Mesendoderm (in vitro differentiated cells): ENCODE measurements around the gene OTOP3.
"Not testable (repeated sequence)": the region's sequence is repeated elsewhere in the genome, so short reads cannot be mapped to it uniquely, and the experiment has no call there.

Experiments used
- DNase-seq: peaks from one replicate; pipeline ENCODE4 v3.0.0; 2013
- H2AK5ac ChIP-seq: 2 replicates; pipeline ENCODE4 v1.6.1; 2013; ENCODE audit warnings: low read length, inconsistent platforms
- H2BK120ac ChIP-seq: 2 replicates; pipeline ENCODE4 v1.6.1; 2013; ENCODE audit warnings: low read depth, mild to moderate bottlenecking, low read length, moderate library complexity, mixed read lengths
- H2BK15ac ChIP-seq: replicated peaks from 2 replicates; pipeline ENCODE4 v1.6.1; 2013; ENCODE audit warnings: low read depth, mild to moderate bottlenecking, moderate library complexity
- H2BK5ac ChIP-seq: 2 replicates; pipeline ENCODE4 v1.6.1; 2013; ENCODE audit warnings: low read length, inconsistent platforms
- H3K18ac ChIP-seq: 2 replicates; pipeline ENCODE4 v1.6.1; 2013; ENCODE audit warnings: mild to moderate bottlenecking, low read length, mixed read lengths
- H3K23ac ChIP-seq: one replicate; pipeline ENCODE4 v1.6.1; 2013; ENCODE audit warnings: low read length
- H3K27ac ChIP-seq: 2 replicates; pipeline ENCODE4 v1.5.1; 2013; ENCODE audit warnings: low read depth, mild to moderate bottlenecking, inconsistent platforms, low read length, moderate library complexity
- H3K27me3 ChIP-seq: 2 replicates; pipeline ENCODE4 v1.6.1; 2013; ENCODE audit warnings: low read length, control low read depth, mild to moderate bottlenecking, inconsistent platforms; ENCODE audit not compliant: insufficient read depth, poor library complexity
- H3K36me3 ChIP-seq: 2 replicates; pipeline ENCODE4 v1.6.1; 2013; ENCODE audit warnings: low read length, inconsistent platforms; ENCODE audit not compliant: control insufficient read depth, insufficient read depth
- H3K4ac ChIP-seq: one replicate; pipeline ENCODE4 v1.6.1; 2013; ENCODE audit warnings: low read depth, mild to moderate bottlenecking, low read length, moderate library complexity
- H3K4me1 ChIP-seq: 2 replicates; pipeline ENCODE4 v1.6.1; 2013; ENCODE audit warnings: low read depth, low read length, inconsistent platforms; ENCODE audit not compliant: control insufficient read depth
- H3K4me2 ChIP-seq: 2 replicates; pipeline ENCODE4 v1.6.1; 2013; ENCODE audit warnings: low read length
- H3K4me3 ChIP-seq: 2 replicates; pipeline ENCODE4 v1.5.1; 2013; ENCODE audit warnings: mild to moderate bottlenecking, low read length
- H3K56ac ChIP-seq: one replicate; pipeline ENCODE4 v1.6.1; 2013; ENCODE audit warnings: low read length
- H3K79me1 ChIP-seq: 2 replicates; pipeline ENCODE4 v1.6.1; 2013; ENCODE audit warnings: low read length, inconsistent platforms
- H3K79me2 ChIP-seq: 2 replicates; pipeline ENCODE4 v1.6.1; 2013; ENCODE audit warnings: mild to moderate bottlenecking, low read length; ENCODE audit not compliant: control insufficient read depth, insufficient read depth
- H3K9ac ChIP-seq: 2 replicates; pipeline ENCODE4 v1.6.1; 2013; ENCODE audit warnings: low read length, inconsistent platforms
- H4K5ac ChIP-seq: one replicate; pipeline ENCODE4 v1.6.1; 2013; ENCODE audit warnings: low read length
- H4K8ac ChIP-seq: one replicate; pipeline ENCODE4 v1.6.1; 2013; ENCODE audit warnings: low read depth, mild to moderate bottlenecking, control low read depth, low read length, moderate library complexity
- WGBS: extraction: QIAGEN DNeasy Blood & Tissue Kit; methylation state at CpG from one replicate; pipeline ENCODE4 v1.1.7; 2013; ENCODE audit warnings: low lambda C conversion rate, missing lambda C conversion rate; ENCODE audit not compliant: insufficient coverage; ENCODE audit errors: extremely low coverage; 5-methylcytosine and 5-hydroxymethylcytosine counted together

OTOP3 gene

GRCh38 chr17:74982663-74983313 is 47.1 kb downstream of the OTOP3 start:
- WGBS = no CpG with 5 or more reads among the region's 14 CpGs
- H3K4me3 ChIP-seq = peak overlapping the region; percentile 23
- H3K27me3 ChIP-seq, H4K5ac ChIP-seq, H3K36me3 ChIP-seq, H2BK15ac ChIP-seq, H3K79me2 ChIP-seq, H2BK120ac ChIP-seq, H2AK5ac ChIP-seq, H3K79me1 ChIP-seq, H3K4me1 ChIP-seq, H3K23ac ChIP-seq: not testable (repeated sequence)
- peak overlapping the region; percentile 96 for H3K56ac ChIP-seq
- peak overlapping the region; percentile 74 for H3K4ac ChIP-seq
- peak overlapping the region; percentile 37 for H3K4me2 ChIP-seq
- peak; percentile 60 for DNase-seq
- H2BK5ac ChIP-seq = peak overlapping the region; percentile 69
- H3K18ac ChIP-seq = peak overlapping the region; percentile 35
- peak overlapping the region; percentile 63 for H3K27ac ChIP-seq
- H4K8ac ChIP-seq = peak overlapping the region; percentile 79
- peak overlapping the region; percentile 91 for H3K9ac ChIP-seq

- DNase-seq = no peak
Observed at GRCh38 chr17:74986206-74986576, 50.5 kb downstream of the OTOP3 start.

GRCh38 chr17:74987418-74987908 is 51.8 kb downstream of the OTOP3 start, which contains the start of gene CDR2L:
Gene CDR2L (plus strand): TSS chr17:74987632. CDS start chr17:74988044, 412 bp downstream.
- peak within 1 kb of the TSS; percentile 39 for H2BK120ac ChIP-seq
- peaks cover 6% of the 10 kb centered on the region for H3K4me1 ChIP-seq
- H4K8ac ChIP-seq = no peak within 1 kb of the TSS
- no peak within 1 kb of the TSS for H2BK5ac ChIP-seq
- peak within 1 kb of the TSS; percentile 58 for H3K27ac ChIP-seq
- H2BK15ac ChIP-seq = no peak within 1 kb of the TSS
- peak within 1 kb of the TSS; percentile 86 for H3K56ac ChIP-seq
- peaks cover 19% of the 10 kb centered on the region for H3K79me2 ChIP-seq
- WGBS = no CpG with 5 or more reads among the region's 51 CpGs
- peak within 1 kb of the TSS; percentile 83 for H3K4me2 ChIP-seq
- peak within 1 kb of the TSS; percentile 17 for H3K23ac ChIP-seq
- H3K79me1 ChIP-seq = peaks cover 18% of the 10 kb centered on the region
- H3K9ac ChIP-seq = peak within 1 kb of the TSS; percentile 73
- H3K27me3 ChIP-seq = no peaks in the 10 kb centered on the region
- peak; percentile 97 for DNase-seq
- no peak within 1 kb of the TSS for H2AK5ac ChIP-seq
- H3K4ac ChIP-seq = peak within 1 kb of the TSS; percentile 61
- H4K5ac ChIP-seq = no peak within 1 kb of the TSS
- no peaks in the 10 kb centered on the region for H3K36me3 ChIP-seq
- peak within 1 kb of the TSS; percentile 91 for H3K18ac ChIP-seq
- peak within 1 kb of the TSS; percentile 64 for H3K4me3 ChIP-seq

More at GRCh38 chr17:74986206-74986576, 50.5 kb downstream of the OTOP3 start:
- Histone ChIP-seq H3K9ac (no peak overlapping the region), H3K56ac (no peak overlapping the region), H2AK5ac (no peak overlapping the region), H2BK120ac (no peak overlapping the region), H4K8ac (no peak overlapping the region), H3K18ac (no peak overlapping the region), H2BK5ac (no peak overlapping the region), H3K4me1 (peaks cover 6% of the 10 kb centered on the region), H3K27me3 (no peaks in the 10 kb centered on the region), H3K4me2 (no peak overlapping the region), H3K79me1 (peaks cover 16% of the 10 kb centered on the region), H3K79me2 (peaks cover 19% of the 10 kb centered on the region), H3K4ac (no peak overlapping the region), H4K5ac (no peak overlapping the region), H3K4me3 (no peak overlapping the region), H2BK15ac (no peak overlapping the region), H3K27ac (no peak overlapping the region), H3K23ac (no peak overlapping the region), H3K36me3 (no peaks in the 10 kb centered on the region)
- no CpG with 5 or more reads among the region's 3 CpGs for WGBS

GRCh38 chr17:74987909-74988711 is 52.4 kb downstream of the OTOP3 start:
- H3K56ac ChIP-seq = peak overlapping the region; percentile 86
- H3K4ac ChIP-seq = peak overlapping the region; percentile 61
- H4K5ac ChIP-seq = no peak overlapping the region
- peak overlapping the region; percentile 58 for H3K27ac ChIP-seq
- H3K23ac ChIP-seq = peak overlapping the region; percentile 17
- no peak overlapping the region for H2AK5ac ChIP-seq
- peaks cover 6% of the 10 kb centered on the region for H3K4me1 ChIP-seq
- peak overlapping the region; percentile 73 for H3K9ac ChIP-seq
- peak overlapping the region; percentile 54 for H3K4me2 ChIP-seq
- H3K4me3 ChIP-seq = peak overlapping the region; percentile 64
- peak overlapping the region; percentile 91 for H3K18ac ChIP-seq
- no CpG with 5 or more reads among the region's 76 CpGs for WGBS
- H3K79me2 ChIP-seq = peaks cover 19% of the 10 kb centered on the region
- no peaks in the 10 kb centered on the region for H3K36me3 ChIP-seq
- H2BK120ac ChIP-seq = peak overlapping the region; percentile 39
- peaks cover 21% of the 10 kb centered on the region for H3K79me1 ChIP-seq
- H2BK5ac ChIP-seq = no peak overlapping the region
- DNase-seq = peak; percentile 78
- no peak overlapping the region for H4K8ac ChIP-seq
- no peak overlapping the region for H2BK15ac ChIP-seq
- H3K27me3 ChIP-seq = no peaks in the 10 kb centered on the region

- Histone ChIP-seq H2BK120ac (no peak overlapping the region), H3K27ac (no peak overlapping the region), H3K9ac (no peak overlapping the region), H3K27me3 (no peaks in the 10 kb centered on the region), H3K4me1 (peaks cover 6% of the 10 kb centered on the region), H2AK5ac (no peak overlapping the region), H3K79me2 (peaks cover 19% of the 10 kb centered on the region), H3K4me2 (no peak overlapping the region), H2BK5ac (no peak overlapping the region), H3K23ac (no peak overlapping the region), H3K36me3 (no peaks in the 10 kb centered on the region), H3K4me3 (no peak overlapping the region), H3K56ac (no peak overlapping the region), H3K79me1 (peaks cover 24% of the 10 kb centered on the region), H3K18ac (no peak overlapping the region), H4K5ac (no peak overlapping the region), H4K8ac (no peak overlapping the region), H2BK15ac (no peak overlapping the region), H3K4ac (no peak overlapping the region)
- no CpG with 5 or more reads among the region's 10 CpGs for WGBS
- no peak for DNase-seq
Observed at GRCh38 chr17:74990581-74991105, 54.9 kb downstream of the OTOP3 start.
